ENCODE data around the gene DPP4. TPM values are rescaled to one million over a fixed set of nuclear protein-coding genes. Genes with fewer than 3 reads are reported as not detected.
"Not testable (repeated sequence)": the region's sequence is repeated elsewhere in the genome, so short reads cannot be mapped to it uniquely, and the experiment has no call there.

DPP4 gene
- total RNA-seq, 1 donor from 2014 or later: 1.7 TPM

- Histone ChIP-seq H3K4me1 (no peaks in the 10 kb centered on the region), H3K27me3 (no peaks in the 10 kb centered on the region), H3K9me3 (peaks cover 0 to 5% of the 10 kb centered on the region in 2 donors), H3K27ac (no peak overlapping the region), H3K4me3 (no peak overlapping the region), H3K36me3 (no peaks in the 10 kb centered on the region)
- no peak for DNase-seq (ENCODE audit: low spot score in 2 of 2)
- intact Hi-C loops (cut with DNase I): no loop called here
- TF ChIP-seq, protein P1, sequence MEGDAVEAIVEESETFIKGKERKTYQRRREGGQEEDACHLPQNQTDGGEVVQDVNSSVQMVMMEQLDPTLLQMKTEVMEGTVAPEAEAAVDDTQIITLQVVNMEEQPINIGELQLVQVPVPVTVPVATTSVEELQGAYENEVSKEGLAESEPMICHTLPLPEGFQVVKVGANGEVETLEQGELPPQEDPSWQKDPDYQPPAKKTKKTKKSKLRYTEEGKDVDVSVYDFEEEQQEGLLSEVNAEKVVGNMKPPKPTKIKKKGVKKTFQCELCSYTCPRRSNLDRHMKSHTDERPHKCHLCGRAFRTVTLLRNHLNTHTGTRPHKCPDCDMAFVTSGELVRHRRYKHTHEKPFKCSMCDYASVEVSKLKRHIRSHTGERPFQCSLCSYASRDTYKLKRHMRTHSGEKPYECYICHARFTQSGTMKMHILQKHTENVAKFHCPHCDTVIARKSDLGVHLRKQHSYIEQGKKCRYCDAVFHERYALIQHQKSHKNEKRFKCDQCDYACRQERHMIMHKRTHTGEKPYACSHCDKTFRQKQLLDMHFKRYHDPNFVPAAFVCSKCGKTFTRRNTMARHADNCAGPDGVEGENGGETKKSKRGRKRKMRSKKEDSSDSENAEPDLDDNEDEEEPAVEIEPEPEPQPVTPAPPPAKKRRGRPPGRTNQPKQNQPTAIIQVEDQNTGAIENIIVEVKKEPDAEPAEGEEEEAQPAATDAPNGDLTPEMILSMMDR (IDR thresholded peaks at IDR 0.05): no peak
These were observed 16.6 kb downstream of the DPP4 start for GRCh38 chr2:162057426-162057825.

DNA sequence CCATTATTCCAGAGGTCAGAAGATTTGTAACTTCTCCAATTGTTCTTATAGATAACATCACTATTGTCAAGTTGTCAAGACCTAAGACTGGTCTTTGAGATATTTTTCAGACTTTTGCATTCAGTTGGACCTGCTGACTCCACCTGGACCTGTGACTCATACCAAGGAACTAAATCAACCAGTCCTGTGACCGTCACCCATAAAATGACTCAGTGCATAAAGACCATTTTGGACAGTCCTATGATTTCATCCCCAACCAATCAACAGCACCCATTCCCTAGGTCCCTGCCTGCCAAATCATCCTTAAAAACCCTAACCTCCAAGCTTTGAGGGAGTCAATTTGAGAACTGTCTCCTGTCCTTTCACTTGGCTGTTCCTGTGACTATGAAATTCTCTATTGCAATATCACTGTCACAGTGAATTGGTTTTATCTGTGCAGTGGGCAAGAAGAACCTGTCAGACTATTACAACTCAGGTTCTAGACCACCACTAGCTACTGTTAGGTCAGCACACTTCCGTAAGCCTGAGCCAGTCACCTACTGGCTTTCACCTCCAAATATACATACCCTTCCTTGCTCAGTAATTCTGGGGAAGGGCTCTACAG is 17.1 kb downstream of the DPP4 start:
- no peak overlapping the region for H3K27ac ChIP-seq
- no peaks in the 10 kb centered on the region for H3K36me3 ChIP-seq
- no peak for DNase-seq (ENCODE audit: low spot score in 2 of 2)
- no peaks in the 10 kb centered on the region for H3K4me1 ChIP-seq
- H3K27me3 ChIP-seq: no peaks in the 10 kb centered on the region
- peaks cover 0 to 5% of the 10 kb centered on the region in 2 donors for H3K9me3 ChIP-seq
- intact Hi-C loops (cut with DNase I): no loop called here
- H3K4me3 ChIP-seq: no peak overlapping the region
- TF ChIP-seq, protein P1 (IDR thresholded peaks at IDR 0.05): no peak

DNA sequence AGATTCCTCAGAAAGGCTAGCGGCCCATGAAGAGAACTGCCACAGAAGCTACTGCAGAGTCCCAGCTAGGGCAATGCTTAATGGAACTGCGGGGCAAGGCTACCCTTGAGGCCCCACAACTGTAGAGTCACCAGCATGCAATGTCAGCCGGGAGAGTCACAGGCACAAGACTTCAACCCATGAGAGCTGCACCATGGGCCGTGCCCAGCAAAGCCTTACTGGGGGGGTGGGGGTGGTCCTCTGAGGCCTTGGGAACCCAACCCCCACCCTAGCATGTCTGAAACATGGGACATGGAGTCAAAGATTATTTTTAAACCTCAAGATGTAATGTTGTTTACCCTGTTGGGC is 20.2 kb downstream of the DPP4 start:
- no peak for DNase-seq (ENCODE audit: low spot score in 2 of 2)
- Histone ChIP-seq H3K27me3 (no peaks in the 10 kb centered on the region), H3K36me3 (no peaks in the 10 kb centered on the region), H3K4me1 (no peaks in the 10 kb centered on the region), H3K4me3 (no peak overlapping the region), H3K27ac (no peak overlapping the region), H3K9me3 (peaks cover 0 to 8% of the 10 kb centered on the region in 2 donors)
- intact Hi-C loops (cut with DNase I): no loop called here
- TF ChIP-seq, protein P1 (IDR thresholded peaks at IDR 0.05): no peak

GRCh38 chr2:162053066-162053807 is 20.8 kb downstream of the DPP4 start:
- intact Hi-C loops (cut with DNase I): no loop called here
- Histone ChIP-seq H3K27me3 (no peaks in the 10 kb centered on the region), H3K9me3 (peaks cover 0 to 8% of the 10 kb centered on the region in 2 donors), H3K36me3 (no peaks in the 10 kb centered on the region), H3K4me3 (no peak overlapping the region), H3K4me1 (no peaks in the 10 kb centered on the region), H3K27ac (no peak overlapping the region)
- no peak for DNase-seq (ENCODE audit: low spot score in 2 of 2)
- TF ChIP-seq, protein P1 (IDR thresholded peaks at IDR 0.05): no peak

GRCh38 chr2:162050513-162050961 is 23.5 kb downstream of the DPP4 start:
- DNase-seq (ENCODE audit: low spot score in 2 of 2): no peak
- TF ChIP-seq, protein P1 (IDR thresholded peaks at IDR 0.05): no peak

DNA sequence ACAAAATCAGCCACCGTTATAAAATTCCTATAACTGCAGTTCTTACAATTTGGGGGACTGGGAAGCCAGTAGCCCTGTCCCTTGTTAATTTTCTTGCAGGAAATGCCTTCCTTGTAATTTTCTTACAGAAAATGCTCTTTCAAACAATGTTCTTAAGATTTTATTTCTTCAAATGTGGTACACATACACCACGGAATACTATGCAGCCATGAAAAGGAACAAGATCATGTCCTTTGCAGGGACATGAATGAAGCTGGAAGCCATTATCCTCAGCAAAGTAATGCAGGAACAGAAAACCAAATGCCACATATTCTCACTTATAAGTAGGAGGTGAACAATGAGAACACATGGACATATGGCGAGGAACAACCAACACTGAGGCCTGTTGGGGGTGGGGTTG is 24.9 kb downstream of the DPP4 start:
- H3K9me3 ChIP-seq; H3K4me1 ChIP-seq; H3K27me3 ChIP-seq; intact Hi-C loops (cut with DNase I); H3K27ac ChIP-seq; DNase-seq (ENCODE audit: low spot score in 2 of 2); H3K4me3 ChIP-seq; H3K36me3 ChIP-seq: not testable (repeated sequence)

More at GRCh38 chr2:162050513-162050961, 23.5 kb downstream of the DPP4 start:
- no peaks in the 10 kb centered on the region for H3K36me3 ChIP-seq
- no peak overlapping the region for H3K4me3 ChIP-seq
- intact Hi-C loops (cut with DNase I): no loop called here
- no peaks in the 10 kb centered on the region for H3K27me3 ChIP-seq
- H3K9me3 ChIP-seq: peaks cover 0 to 3% of the 10 kb centered on the region in 2 donors
- no peak overlapping the region for H3K27ac ChIP-seq
- no peaks in the 10 kb centered on the region for H3K4me1 ChIP-seq
